ENCODE measurements around the gene NDUFAF8. TPM values are rescaled to one million over a fixed set of nuclear protein-coding genes. Genes with fewer than 3 reads are reported as not detected.

The NDUFAF8 gene
- total RNA-seq, 1 experiment from 2014 or later = 65.0 TPM

- ChIA-PET POLR2A (no interaction called here), CTCF (no interaction called here)
- no TSS peak for BruUV-seq (replicated peaks)
- intact Hi-C loops (cut with micrococcal nuclease; ENCODE audit: unreplicated experiment) = no loop called here
- Mint-ChIP-seq H3K4me3 (ENCODE audit: unreplicated experiment) (no peak overlapping the region), H3K27ac (ENCODE audit: unreplicated experiment) (no peak overlapping the region), H3K36me3 (ENCODE audit: insufficient read depth, unreplicated experiment) (peaks cover 70% of the 10 kb centered on the region), H3K27me3 (ENCODE audit: insufficient read depth, unreplicated experiment) (no peaks in the 10 kb centered on the region), H3K9me3 (ENCODE audit: unreplicated experiment) (no peaks in the 10 kb centered on the region), H3K4me1 (ENCODE audit: low read depth, unreplicated experiment) (no peaks in the 10 kb centered on the region)
- Histone ChIP-seq H3K27me3 (replicated peaks; ENCODE audit: control insufficient read depth, insufficient read depth, low read length) (no peaks in the 10 kb centered on the region), H3K36me3 (ENCODE audit: control insufficient read depth, insufficient read depth, low read length) (peaks cover 2% of the 10 kb centered on the region), H3K9me3 (no peaks in the 10 kb centered on the region), H3K4me1 (no peaks in the 10 kb centered on the region), H3K4me3 (ENCODE audit: low read depth, low read length) (no peak overlapping the region)
- DNase-seq = no peak
- TF ChIP-seq, protein P1, sequence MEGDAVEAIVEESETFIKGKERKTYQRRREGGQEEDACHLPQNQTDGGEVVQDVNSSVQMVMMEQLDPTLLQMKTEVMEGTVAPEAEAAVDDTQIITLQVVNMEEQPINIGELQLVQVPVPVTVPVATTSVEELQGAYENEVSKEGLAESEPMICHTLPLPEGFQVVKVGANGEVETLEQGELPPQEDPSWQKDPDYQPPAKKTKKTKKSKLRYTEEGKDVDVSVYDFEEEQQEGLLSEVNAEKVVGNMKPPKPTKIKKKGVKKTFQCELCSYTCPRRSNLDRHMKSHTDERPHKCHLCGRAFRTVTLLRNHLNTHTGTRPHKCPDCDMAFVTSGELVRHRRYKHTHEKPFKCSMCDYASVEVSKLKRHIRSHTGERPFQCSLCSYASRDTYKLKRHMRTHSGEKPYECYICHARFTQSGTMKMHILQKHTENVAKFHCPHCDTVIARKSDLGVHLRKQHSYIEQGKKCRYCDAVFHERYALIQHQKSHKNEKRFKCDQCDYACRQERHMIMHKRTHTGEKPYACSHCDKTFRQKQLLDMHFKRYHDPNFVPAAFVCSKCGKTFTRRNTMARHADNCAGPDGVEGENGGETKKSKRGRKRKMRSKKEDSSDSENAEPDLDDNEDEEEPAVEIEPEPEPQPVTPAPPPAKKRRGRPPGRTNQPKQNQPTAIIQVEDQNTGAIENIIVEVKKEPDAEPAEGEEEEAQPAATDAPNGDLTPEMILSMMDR (IDR thresholded peaks at IDR 0.05; ENCODE audit: insufficient read depth in 1 of 2, low read depth in 1 of 2, low read length in 1 of 2, severe bottlenecking in 1 of 2, unreplicated experiment in 1 of 2) = no peak
These were observed 37.7 kb downstream of the NDUFAF8 start for GRCh38 chr17:81276781-81277180.

DNA sequence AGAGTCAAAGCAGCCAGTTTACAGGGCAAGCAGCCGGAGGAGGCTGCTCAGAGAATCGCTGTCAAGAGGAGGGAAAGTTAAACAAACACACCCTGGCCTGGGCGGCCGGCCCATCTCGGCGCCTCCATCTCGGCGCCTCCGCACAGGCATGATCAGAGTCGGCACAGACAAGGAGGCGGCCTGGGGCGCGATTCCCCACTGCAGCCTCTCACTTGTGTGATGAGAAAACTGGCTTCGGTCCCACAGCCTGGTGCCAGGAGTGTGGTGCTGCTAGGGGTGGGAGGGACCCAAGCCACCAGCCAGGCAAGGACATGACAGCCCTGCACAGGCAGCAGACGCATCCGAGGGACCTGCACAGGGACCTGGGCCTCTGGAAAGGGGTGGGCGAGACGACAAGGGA lies 38.3 kb downstream of the NDUFAF8 start:
- H3K9me3 ChIP-seq = no peaks in the 10 kb centered on the region
- intact Hi-C loops (cut with micrococcal nuclease; ENCODE audit: unreplicated experiment) = no loop called here
- H3K4me3 ChIP-seq (ENCODE audit: low read depth, low read length) = no peak overlapping the region
- no peaks in the 10 kb centered on the region for H3K27me3 ChIP-seq (replicated peaks; ENCODE audit: control insufficient read depth, insufficient read depth, low read length)
- Mint-ChIP-seq H3K4me1 (ENCODE audit: low read depth, unreplicated experiment) (no peaks in the 10 kb centered on the region), H3K27me3 (ENCODE audit: insufficient read depth, unreplicated experiment) (no peaks in the 10 kb centered on the region), H3K9me3 (ENCODE audit: unreplicated experiment) (no peaks in the 10 kb centered on the region), H3K27ac (ENCODE audit: unreplicated experiment) (no peak overlapping the region), H3K36me3 (ENCODE audit: insufficient read depth, unreplicated experiment) (peaks cover 63% of the 10 kb centered on the region), H3K4me3 (ENCODE audit: unreplicated experiment) (no peak overlapping the region)
- BruUV-seq (replicated peaks) = no TSS peak
- POLR2A ChIA-PET = no interaction called here
- H3K4me1 ChIP-seq = no peaks in the 10 kb centered on the region
- TF ChIP-seq, protein P1 (IDR thresholded peaks at IDR 0.05; ENCODE audit: insufficient read depth in 1 of 2, low read depth in 1 of 2, low read length in 1 of 2, severe bottlenecking in 1 of 2, unreplicated experiment in 1 of 2) = no peak
- CTCF ChIA-PET = no interaction called here
- peaks cover 2% of the 10 kb centered on the region for H3K36me3 ChIP-seq (ENCODE audit: control insufficient read depth, insufficient read depth, low read length)
- DNase-seq = no peak

DNA sequence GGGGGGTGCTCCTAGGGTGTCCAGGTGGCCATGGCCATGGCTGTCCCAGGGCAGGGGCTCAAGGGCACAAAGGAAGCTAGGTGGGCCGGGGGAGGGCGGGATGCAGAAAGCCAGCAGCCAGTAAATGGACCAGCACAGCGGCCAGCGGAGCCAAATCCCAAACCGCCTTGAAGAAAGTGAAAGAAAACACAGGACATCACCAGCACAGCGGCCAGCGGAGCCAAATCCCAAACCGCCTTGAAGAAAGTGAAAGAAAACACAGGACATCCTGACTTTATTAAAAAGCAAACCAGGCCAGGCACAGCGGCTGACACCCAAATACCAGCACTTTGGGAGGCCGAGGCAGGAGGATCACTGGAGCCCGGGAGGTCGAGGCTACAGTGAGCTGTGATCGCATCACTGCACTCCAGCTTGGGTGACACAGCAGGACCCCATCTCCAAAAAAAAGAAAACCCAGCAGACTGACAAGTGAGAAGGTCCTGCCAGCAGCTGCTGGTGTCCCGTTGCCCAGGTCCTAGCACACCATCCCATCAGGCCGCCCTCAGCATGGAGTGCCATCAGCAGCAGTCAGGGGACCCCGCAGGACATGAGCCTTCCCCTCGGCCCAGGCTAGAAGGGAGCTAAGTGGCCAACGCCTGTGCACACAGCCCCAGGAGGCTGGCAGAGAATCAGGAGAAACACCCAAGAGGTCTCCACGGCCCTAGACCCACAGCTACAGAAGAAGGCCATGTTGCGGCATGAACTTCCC lies 39.0 kb downstream of the NDUFAF8 start:
- no peak overlapping the region for H3K4me3 Mint-ChIP-seq (ENCODE audit: unreplicated experiment)
- no peaks in the 10 kb centered on the region for H3K9me3 Mint-ChIP-seq (ENCODE audit: unreplicated experiment)
- H3K4me3 ChIP-seq (ENCODE audit: low read depth, low read length) = no peak overlapping the region
- no peaks in the 10 kb centered on the region for H3K4me1 Mint-ChIP-seq (ENCODE audit: low read depth, unreplicated experiment)
- intact Hi-C loops (cut with micrococcal nuclease; ENCODE audit: unreplicated experiment) = no loop called here
- no peak overlapping the region for H3K27ac Mint-ChIP-seq (ENCODE audit: unreplicated experiment)
- H3K36me3 Mint-ChIP-seq (ENCODE audit: insufficient read depth, unreplicated experiment) = peaks cover 56% of the 10 kb centered on the region
- no peaks in the 10 kb centered on the region for H3K9me3 ChIP-seq
- POLR2A ChIA-PET = no interaction called here
- no TSS peak for BruUV-seq (replicated peaks)
- CTCF ChIA-PET = interaction anchor here (1.1 kb wide), 1 partner anchor 39 kb away, joined by 3 read pairs; the partner anchor contains the start of gene NDUFAF8
- H3K4me1 ChIP-seq = no peaks in the 10 kb centered on the region
- no peaks in the 10 kb centered on the region for H3K27me3 ChIP-seq (replicated peaks; ENCODE audit: control insufficient read depth, insufficient read depth, low read length)
- peaks cover 2% of the 10 kb centered on the region for H3K36me3 ChIP-seq (ENCODE audit: control insufficient read depth, insufficient read depth, low read length)
- no peaks in the 10 kb centered on the region for H3K27me3 Mint-ChIP-seq (ENCODE audit: insufficient read depth, unreplicated experiment)
- no peak for DNase-seq
- TF ChIP-seq, protein P1 (IDR thresholded peaks at IDR 0.05; ENCODE audit: insufficient read depth in 1 of 2, low read depth in 1 of 2, low read length in 1 of 2, severe bottlenecking in 1 of 2, unreplicated experiment in 1 of 2) = no peak
